ENCODE data around the gene GLYR1.

DNA sequence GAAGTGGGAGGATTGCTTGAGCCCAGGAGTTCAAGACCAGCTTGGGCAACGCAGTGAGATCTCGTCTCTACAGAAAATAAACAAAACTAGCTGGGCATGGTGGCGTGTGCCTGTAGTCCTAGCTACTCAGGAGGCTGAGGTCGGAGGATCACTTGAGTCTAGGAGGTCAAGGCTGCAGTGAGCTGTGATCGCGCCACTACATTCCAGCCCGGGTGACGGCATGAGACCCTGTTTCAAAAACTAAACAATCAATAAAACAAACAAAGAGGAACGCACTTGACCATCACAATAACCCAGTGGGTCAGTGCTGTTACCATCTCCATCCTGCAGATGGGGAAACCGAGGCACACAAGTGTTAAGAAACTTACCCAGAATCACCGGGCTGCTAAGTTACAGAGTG lies 93.9 kb downstream of the GLYR1 start:
- TF ChIP-seq, protein P1, sequence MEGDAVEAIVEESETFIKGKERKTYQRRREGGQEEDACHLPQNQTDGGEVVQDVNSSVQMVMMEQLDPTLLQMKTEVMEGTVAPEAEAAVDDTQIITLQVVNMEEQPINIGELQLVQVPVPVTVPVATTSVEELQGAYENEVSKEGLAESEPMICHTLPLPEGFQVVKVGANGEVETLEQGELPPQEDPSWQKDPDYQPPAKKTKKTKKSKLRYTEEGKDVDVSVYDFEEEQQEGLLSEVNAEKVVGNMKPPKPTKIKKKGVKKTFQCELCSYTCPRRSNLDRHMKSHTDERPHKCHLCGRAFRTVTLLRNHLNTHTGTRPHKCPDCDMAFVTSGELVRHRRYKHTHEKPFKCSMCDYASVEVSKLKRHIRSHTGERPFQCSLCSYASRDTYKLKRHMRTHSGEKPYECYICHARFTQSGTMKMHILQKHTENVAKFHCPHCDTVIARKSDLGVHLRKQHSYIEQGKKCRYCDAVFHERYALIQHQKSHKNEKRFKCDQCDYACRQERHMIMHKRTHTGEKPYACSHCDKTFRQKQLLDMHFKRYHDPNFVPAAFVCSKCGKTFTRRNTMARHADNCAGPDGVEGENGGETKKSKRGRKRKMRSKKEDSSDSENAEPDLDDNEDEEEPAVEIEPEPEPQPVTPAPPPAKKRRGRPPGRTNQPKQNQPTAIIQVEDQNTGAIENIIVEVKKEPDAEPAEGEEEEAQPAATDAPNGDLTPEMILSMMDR (IDR thresholded peaks at IDR 0.05): no peak
- no peak for TF ChIP-seq EZH2 (IDR thresholded peaks at IDR 0.05; ENCODE audit: borderline replicate concordance, insufficient read depth, low read depth, low read length, poor library complexity, severe bottlenecking)

Measured in B cell (primary cell).